ENCODE results near the gene CD22. TPM values are rescaled to one million over a fixed set of nuclear protein-coding genes. Genes with fewer than 3 reads are reported as not detected.

The CD22 gene
- total RNA-seq, 4 donors from 2014 or later = 2.7 to 5.6 (median 4.9) TPM

- ATAC-seq = no peak
- H3K27me3 ChIP-seq = peaks cover 93% of the 10 kb centered on the region
- no peaks in the 10 kb centered on the region for H3K9me3 ChIP-seq
- H3K4me3 ChIP-seq = no peak overlapping the region
- no peak overlapping the region for H3K27ac ChIP-seq
- no peak for TF ChIP-seq CTCF (IDR thresholded peaks at IDR 0.05)
- no peak for TF ChIP-seq POLR2A (IDR thresholded peaks at IDR 0.05)
- TF ChIP-seq POLR2AphosphoS5 (IDR thresholded peaks at IDR 0.05) = no peak
- no peak for TF ChIP-seq EP300 (IDR thresholded peaks at IDR 0.05)
- H3K36me3 ChIP-seq = no peaks in the 10 kb centered on the region
- H3K4me1 ChIP-seq = no peaks in the 10 kb centered on the region
- 74 to 100% methylated on average over 1 to 2 of the region's 24 CpGs for WGBS, 2 donors (ENCODE audit: low coverage in 1 of 2)
Measured at GRCh38 chr19:35295792-35296462, 33.1 kb upstream of the CD22 start.

- Histone ChIP-seq H3K4me3 (no peak overlapping the region), H3K9me3 (no peaks in the 10 kb centered on the region), H3K36me3 (no peaks in the 10 kb centered on the region), H3K4me1 (no peaks in the 10 kb centered on the region), H3K27me3 (peaks cover 93% of the 10 kb centered on the region), H3K27ac (no peak overlapping the region)
- no peak for TF ChIP-seq POLR2A (IDR thresholded peaks at IDR 0.05)
- TF ChIP-seq POLR2AphosphoS5 (IDR thresholded peaks at IDR 0.05) = no peak
- no peak for TF ChIP-seq CTCF (IDR thresholded peaks at IDR 0.05)
- TF ChIP-seq EP300 (IDR thresholded peaks at IDR 0.05) = no peak
- WGBS, 2 donors (ENCODE audit: low coverage in 1 of 2) = 84 to 100% methylated on average over 3 to 6 of the region's 7 CpGs
- ATAC-seq = no peak
Measured at GRCh38 chr19:35296644-35297514, 32.1 kb upstream of the CD22 start.

GRCh38 chr19:35297515-35297848 lies 31.5 kb upstream of the CD22 start:
- ATAC-seq = no peak
- Histone ChIP-seq H3K36me3 (no peaks in the 10 kb centered on the region), H3K4me3 (no peak overlapping the region), H3K9me3 (no peaks in the 10 kb centered on the region), H3K27ac (no peak overlapping the region), H3K4me1 (no peaks in the 10 kb centered on the region), H3K27me3 (peaks cover 92% of the 10 kb centered on the region)
- TF ChIP-seq EP300 (IDR thresholded peaks at IDR 0.05) (no peak), POLR2AphosphoS5 (IDR thresholded peaks at IDR 0.05) (no peak), POLR2A (IDR thresholded peaks at IDR 0.05) (no peak), CTCF (IDR thresholded peaks at IDR 0.05) (no peak)
- 86 to 90% methylated on average over 3 of the region's 3 CpGs for WGBS, 2 donors (ENCODE audit: low coverage in 1 of 2)

- H3K4me3 ChIP-seq = no peak overlapping the region
- no peak for TF ChIP-seq POLR2A (IDR thresholded peaks at IDR 0.05)
- TF ChIP-seq POLR2AphosphoS5 (IDR thresholded peaks at IDR 0.05) = no peak
- no peak for TF ChIP-seq EP300 (IDR thresholded peaks at IDR 0.05)
- no peak for TF ChIP-seq CTCF (IDR thresholded peaks at IDR 0.05)
- H3K27me3 ChIP-seq = peaks cover 92% of the 10 kb centered on the region
- no peak overlapping the region for H3K27ac ChIP-seq
- WGBS, 2 donors (ENCODE audit: low coverage in 1 of 2) = 83 to 87% methylated on average over 2 of the region's 2 CpGs
- H3K9me3 ChIP-seq = no peaks in the 10 kb centered on the region
- no peak for ATAC-seq
- no peaks in the 10 kb centered on the region for H3K4me1 ChIP-seq
- H3K36me3 ChIP-seq = no peaks in the 10 kb centered on the region
Measured at GRCh38 chr19:35297922-35298321, 31.1 kb upstream of the CD22 start.

Data from gastroesophageal sphincter (tissue), 4 donors.